GM23248 (cell line): ENCODE data around the gene RNF138.

Source experiments
- EZH2 ChIP-seq: fragments of 200-600 bp; sonication (generic); IDR thresholded peaks from 2 replicates; pipeline ENCODE4 v1.6.1; 2018; ENCODE audit warnings: antibody characterized with exemption, mild to moderate bottlenecking; ENCODE audit not compliant: insufficient read depth, poor library complexity, severe bottlenecking
- EZH2phosphoT487 ChIP-seq: fragments of 200-600 bp; sonication (generic); IDR thresholded peaks from 2 replicates; pipeline ENCODE4 v1.6.1; 2018; ENCODE audit warnings: antibody characterized with exemption, moderate library complexity, mild to moderate bottlenecking, low read depth; ENCODE audit not compliant: insufficient read depth

- TF ChIP-seq EZH2 (no peak), EZH2phosphoT487 (no peak)
These were observed 83.0 kb downstream of the RNF138 start for GRCh38 chr18:32174719-32175118.
